SK-N-SH (cell line): ENCODE measurements around the gene CAPZA2.
"Not testable (repeated sequence)": the region's sequence is repeated elsewhere in the genome, so short reads cannot be mapped to it uniquely, and the experiment has no call there.

Source experiments
- EP300 ChIP-seq, 2 experiments: IDR thresholded peaks; 2 replicates each; pipeline versions ENCODE4 v1.4.0 to v1.6.1; 2012; ENCODE audit warnings: borderline replicate concordance in 1 of 2, low read depth in 1 of 2, low read length in 1 of 2
- POLR2AphosphoS5 ChIP-seq: IDR thresholded peaks from 2 replicates; pipeline ENCODE4 v1.6.1; 2012; ENCODE audit warnings: low read depth, low read length

GRCh38 chr7:116821647-116822046 lies 40.7 kb upstream of the CAPZA2 start:
- TF ChIP-seq POLR2AphosphoS5; EP300 (IDR thresholded peaks at IDR 0.05; ENCODE audit: borderline replicate concordance in 1 of 2, low read depth in 1 of 2, low read length in 1 of 2): not testable (repeated sequence)
